OCI-LY3 (cell line): ENCODE measurements around the gene SLC43A2.

Source experiments
- CTCF ChIP-seq: fragments of 200-600, 300-600 bp; sonication (generic); IDR thresholded peaks from 2 replicates; pipeline ENCODE4 v1.5.1; 2014; ENCODE audit warnings: antibody characterized with exemption, low read length, low read depth
- EZH2phosphoT487 ChIP-seq: fragments of 200-600 bp; shearing (Covaris generic); IDR thresholded peaks from 2 replicates; pipeline ENCODE4 v1.6.1; 2018; ENCODE audit warnings: antibody characterized with exemption, mixed run types, low read depth

GRCh38 chr17:1638171-1638590 lies 9.5 kb upstream of the SLC43A2 start:
- TF ChIP-seq CTCF (no peak), EZH2phosphoT487 (no peak)
